ENCODE data around the gene UBAC1.

DNA sequence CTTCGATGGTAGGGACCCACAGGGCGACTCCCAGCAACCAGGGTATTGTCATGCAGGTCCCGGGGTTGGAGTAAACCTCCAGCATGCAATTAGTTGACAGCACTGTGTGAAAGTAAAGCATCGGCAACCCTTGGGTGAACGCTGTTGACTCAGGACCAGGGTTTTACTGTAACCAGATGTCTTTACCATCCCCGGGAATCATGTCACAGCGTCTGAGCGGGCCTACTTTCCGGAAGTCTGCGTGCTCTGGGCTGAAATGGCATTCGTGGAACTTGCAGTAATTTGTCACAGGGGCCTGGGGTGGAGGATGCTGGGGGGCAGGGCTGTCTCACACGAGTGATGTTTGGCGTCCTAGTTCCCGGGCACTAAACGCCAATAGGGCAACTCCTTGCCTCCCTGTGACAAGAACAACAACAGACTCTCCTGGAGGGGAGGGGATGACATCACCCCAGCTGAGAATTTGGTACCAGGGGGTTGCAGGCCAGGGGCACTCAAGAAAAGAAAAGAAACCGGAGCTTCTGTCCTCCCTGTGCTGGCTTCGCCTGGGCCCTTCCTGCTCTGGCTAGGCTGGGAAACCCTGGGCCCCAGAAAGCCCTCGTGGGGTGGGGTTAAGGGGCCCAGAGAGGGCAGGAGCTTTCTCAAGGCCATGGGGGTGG, 10.1 kb upstream of the UBAC1 start:
- no peak for TF ChIP-seq POLR2AphosphoS5 (IDR thresholded peaks at IDR 0.05)
- TF ChIP-seq, protein P1, sequence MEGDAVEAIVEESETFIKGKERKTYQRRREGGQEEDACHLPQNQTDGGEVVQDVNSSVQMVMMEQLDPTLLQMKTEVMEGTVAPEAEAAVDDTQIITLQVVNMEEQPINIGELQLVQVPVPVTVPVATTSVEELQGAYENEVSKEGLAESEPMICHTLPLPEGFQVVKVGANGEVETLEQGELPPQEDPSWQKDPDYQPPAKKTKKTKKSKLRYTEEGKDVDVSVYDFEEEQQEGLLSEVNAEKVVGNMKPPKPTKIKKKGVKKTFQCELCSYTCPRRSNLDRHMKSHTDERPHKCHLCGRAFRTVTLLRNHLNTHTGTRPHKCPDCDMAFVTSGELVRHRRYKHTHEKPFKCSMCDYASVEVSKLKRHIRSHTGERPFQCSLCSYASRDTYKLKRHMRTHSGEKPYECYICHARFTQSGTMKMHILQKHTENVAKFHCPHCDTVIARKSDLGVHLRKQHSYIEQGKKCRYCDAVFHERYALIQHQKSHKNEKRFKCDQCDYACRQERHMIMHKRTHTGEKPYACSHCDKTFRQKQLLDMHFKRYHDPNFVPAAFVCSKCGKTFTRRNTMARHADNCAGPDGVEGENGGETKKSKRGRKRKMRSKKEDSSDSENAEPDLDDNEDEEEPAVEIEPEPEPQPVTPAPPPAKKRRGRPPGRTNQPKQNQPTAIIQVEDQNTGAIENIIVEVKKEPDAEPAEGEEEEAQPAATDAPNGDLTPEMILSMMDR (IDR thresholded peaks at IDR 0.05): no peak
